Activated gamma-delta T cell (primary cell): ENCODE measurements around the gene APC.

Source experiments
- DNase-seq: peaks from one replicate; lab custom pipeline; 2025; lab: John Stamatoyannopoulos, UW

The APC gene

GRCh38 chr5:112784726-112785125 lies 47.0 kb downstream of the APC start:
- DNase-seq, result no peak

- DNase-seq, result no peak
Measured at GRCh38 chr5:112787261-112787660, 49.6 kb downstream of the APC start.

- DNase-seq, result no peak
Measured at GRCh38 chr5:112787896-112788295, 50.2 kb downstream of the APC start.

- no peak for DNase-seq
Measured at GRCh38 chr5:112793201-112793600, 55.5 kb downstream of the APC start.

- DNase-seq, result no peak
Measured at GRCh38 chr5:112794410-112794809, 56.7 kb downstream of the APC start.

GRCh38 chr5:112795342-112795741 lies 57.7 kb downstream of the APC start:
- DNase-seq, result no peak

GRCh38 chr5:112795944-112796678 lies 58.4 kb downstream of the APC start:
- DNase-seq, result no peak

- DNase-seq, result no peak
Measured at GRCh38 chr5:112799661-112800060, 62.0 kb downstream of the APC start.

- DNase-seq, result no peak
Measured at GRCh38 chr5:112800891-112801290, 63.2 kb downstream of the APC start.

GRCh38 chr5:112811023-112811422 lies 73.3 kb downstream of the APC start:
- no peak for DNase-seq

- no peak for DNase-seq
Measured at GRCh38 chr5:112812549-112812948, 74.9 kb downstream of the APC start.

- no peak for DNase-seq
Measured at GRCh38 chr5:112820246-112820645, 82.6 kb downstream of the APC start.

- no peak for DNase-seq
Measured at GRCh38 chr5:112822456-112822855, 84.8 kb downstream of the APC start.

GRCh38 chr5:112823181-112823580 lies 85.5 kb downstream of the APC start:
- no peak for DNase-seq

- no peak for DNase-seq
Measured at GRCh38 chr5:112823656-112824055, 86.0 kb downstream of the APC start.

GRCh38 chr5:112824197-112824596 lies 86.5 kb downstream of the APC start:
- no peak for DNase-seq

GRCh38 chr5:112830378-112830777 lies 92.7 kb downstream of the APC start:
- no peak for DNase-seq

GRCh38 chr5:112833971-112834370 lies 96.3 kb downstream of the APC start:
- no peak for DNase-seq

GRCh38 chr5:112844489-112844888 lies 106.8 kb downstream of the APC start:
- no peak for DNase-seq

- no peak for DNase-seq
Measured at GRCh38 chr5:112846556-112846955, 108.9 kb downstream of the APC start.

GRCh38 chr5:112847306-112847705 lies 109.6 kb downstream of the APC start:
- no peak for DNase-seq

- no peak for DNase-seq
Measured at GRCh38 chr5:112848116-112848811, 110.6 kb downstream of the APC start.

- DNase-seq, result no peak
Measured at GRCh38 chr5:112849912-112850311, 112.2 kb downstream of the APC start.

- DNase-seq, result no peak
Measured at GRCh38 chr5:112854651-112855050, 117.0 kb downstream of the APC start.
